PFSK-1 (cell line): ENCODE results near the gene IGFBPL1. TPM values are rescaled to one million over a fixed set of nuclear protein-coding genes. Genes with fewer than 3 reads are reported as not detected.

ENCODE experiments used
- FOXP2 ChIP-seq: optimal IDR thresholded peaks from 2 replicates; pipeline ENCODE3; 2011; ENCODE audit warnings: borderline replicate concordance, control low read depth, inconsistent platforms; ENCODE audit not compliant: insufficient read depth; ENCODE audit errors: extremely low read length, extremely low read depth
- POLR2AphosphoS5 ChIP-seq: IDR thresholded peaks from 2 replicates; pipeline ENCODE4 v1.6.1; 2012; ENCODE audit warnings: low read depth, mild to moderate bottlenecking, control low read depth, low read length, moderate library complexity
- SIN3A ChIP-seq: IDR thresholded peaks from 2 replicates; pipeline ENCODE4 v1.6.1; 2012; ENCODE audit warnings: mild to moderate bottlenecking, low read length, moderate library complexity, borderline replicate concordance; ENCODE audit not compliant: insufficient read depth
- TAF1 ChIP-seq: IDR thresholded peaks from 2 replicates; pipeline ENCODE4 v1.6.1; 2012; ENCODE audit warnings: low read length, control low read depth, borderline replicate concordance; ENCODE audit not compliant: insufficient read depth
- polyA plus RNA-seq: library from polyadenylated mRNA; unstranded; fragments of >200 nt; gene quantifications from one replicate; pipeline ENCODE4 v1.2.1, GENCODE V29; 2012; ENCODE audit warnings: low read depth, missing spikeins; ENCODE audit not compliant: insufficient read length
- TF ChIP-seq, protein P1 (sequence below), 2 experiments: IDR thresholded peaks; 2 replicates each; pipeline versions ENCODE4 v1.6.1 to v1.8.0; 2011 to 2012; ENCODE audit warnings: low read depth in 2 of 2, low read length in 2 of 2, control low read depth in 1 of 2, inconsistent platforms in 1 of 2, mild to moderate bottlenecking in 1 of 2, moderate library complexity in 1 of 2; ENCODE audit not compliant: insufficient read depth in 1 of 2

Gene IGFBPL1, protein sequence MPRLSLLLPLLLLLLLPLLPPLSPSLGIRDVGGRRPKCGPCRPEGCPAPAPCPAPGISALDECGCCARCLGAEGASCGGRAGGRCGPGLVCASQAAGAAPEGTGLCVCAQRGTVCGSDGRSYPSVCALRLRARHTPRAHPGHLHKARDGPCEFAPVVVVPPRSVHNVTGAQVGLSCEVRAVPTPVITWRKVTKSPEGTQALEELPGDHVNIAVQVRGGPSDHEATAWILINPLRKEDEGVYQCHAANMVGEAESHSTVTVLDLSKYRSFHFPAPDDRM
- polyA plus RNA-seq: not detected

DNA sequence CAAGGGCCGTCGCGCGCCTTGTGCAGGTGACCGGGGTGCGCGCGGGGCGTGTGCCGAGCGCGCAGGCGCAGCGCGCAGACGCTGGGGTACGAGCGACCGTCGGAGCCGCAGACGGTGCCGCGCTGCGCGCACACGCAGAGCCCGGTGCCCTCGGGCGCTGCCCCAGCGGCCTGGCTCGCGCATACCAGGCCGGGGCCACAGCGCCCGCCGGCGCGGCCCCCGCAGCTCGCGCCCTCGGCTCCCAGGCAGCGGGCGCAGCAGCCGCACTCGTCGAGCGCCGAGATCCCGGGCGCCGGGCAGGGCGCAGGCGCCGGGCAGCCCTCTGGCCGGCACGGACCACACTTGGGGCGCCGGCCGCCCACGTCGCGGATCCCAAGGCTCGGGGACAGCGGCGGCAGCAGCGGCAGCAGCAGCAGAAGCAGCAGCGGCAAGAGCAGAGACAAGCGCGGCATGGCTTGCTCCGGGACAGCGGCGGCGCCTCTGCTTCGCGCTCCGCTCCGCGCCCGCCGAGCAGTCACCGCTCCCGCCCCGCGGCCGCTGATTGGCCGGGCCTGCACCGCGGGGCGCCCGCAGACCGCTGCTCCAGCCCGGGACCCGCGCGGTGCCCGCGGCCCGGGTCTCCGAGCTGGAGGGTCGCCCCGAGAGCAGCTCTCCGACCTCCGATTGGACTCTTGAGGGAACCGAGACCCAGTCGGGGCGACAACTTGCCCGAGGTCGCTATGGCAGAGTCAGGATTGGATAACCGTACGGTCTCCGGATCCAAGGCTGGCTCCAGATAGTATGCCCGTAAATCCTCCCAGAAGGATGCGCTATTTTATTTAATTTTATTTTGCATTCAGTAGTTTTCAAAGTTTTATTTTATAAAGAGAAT, at the start of gene IGFBPL1:
Gene IGFBPL1 (minus strand): TSS at position 482 of the 871 bp plus-strand sequence. CDS start 30 bp downstream, at position 452.
- TF ChIP-seq POLR2AphosphoS5 (no peak), TAF1 (no peak), SIN3A (no peak), FOXP2 (no peak)
- TF ChIP-seq, protein P1, sequence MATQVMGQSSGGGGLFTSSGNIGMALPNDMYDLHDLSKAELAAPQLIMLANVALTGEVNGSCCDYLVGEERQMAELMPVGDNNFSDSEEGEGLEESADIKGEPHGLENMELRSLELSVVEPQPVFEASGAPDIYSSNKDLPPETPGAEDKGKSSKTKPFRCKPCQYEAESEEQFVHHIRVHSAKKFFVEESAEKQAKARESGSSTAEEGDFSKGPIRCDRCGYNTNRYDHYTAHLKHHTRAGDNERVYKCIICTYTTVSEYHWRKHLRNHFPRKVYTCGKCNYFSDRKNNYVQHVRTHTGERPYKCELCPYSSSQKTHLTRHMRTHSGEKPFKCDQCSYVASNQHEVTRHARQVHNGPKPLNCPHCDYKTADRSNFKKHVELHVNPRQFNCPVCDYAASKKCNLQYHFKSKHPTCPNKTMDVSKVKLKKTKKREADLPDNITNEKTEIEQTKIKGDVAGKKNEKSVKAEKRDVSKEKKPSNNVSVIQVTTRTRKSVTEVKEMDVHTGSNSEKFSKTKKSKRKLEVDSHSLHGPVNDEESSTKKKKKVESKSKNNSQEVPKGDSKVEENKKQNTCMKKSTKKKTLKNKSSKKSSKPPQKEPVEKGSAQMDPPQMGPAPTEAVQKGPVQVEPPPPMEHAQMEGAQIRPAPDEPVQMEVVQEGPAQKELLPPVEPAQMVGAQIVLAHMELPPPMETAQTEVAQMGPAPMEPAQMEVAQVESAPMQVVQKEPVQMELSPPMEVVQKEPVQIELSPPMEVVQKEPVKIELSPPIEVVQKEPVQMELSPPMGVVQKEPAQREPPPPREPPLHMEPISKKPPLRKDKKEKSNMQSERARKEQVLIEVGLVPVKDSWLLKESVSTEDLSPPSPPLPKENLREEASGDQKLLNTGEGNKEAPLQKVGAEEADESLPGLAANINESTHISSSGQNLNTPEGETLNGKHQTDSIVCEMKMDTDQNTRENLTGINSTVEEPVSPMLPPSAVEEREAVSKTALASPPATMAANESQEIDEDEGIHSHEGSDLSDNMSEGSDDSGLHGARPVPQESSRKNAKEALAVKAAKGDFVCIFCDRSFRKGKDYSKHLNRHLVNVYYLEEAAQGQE (IDR thresholded peaks at IDR 0.05; ENCODE audit: insufficient read depth in 1 of 2, low read depth in 2 of 2, low read length in 2 of 2): no peak

DNA sequence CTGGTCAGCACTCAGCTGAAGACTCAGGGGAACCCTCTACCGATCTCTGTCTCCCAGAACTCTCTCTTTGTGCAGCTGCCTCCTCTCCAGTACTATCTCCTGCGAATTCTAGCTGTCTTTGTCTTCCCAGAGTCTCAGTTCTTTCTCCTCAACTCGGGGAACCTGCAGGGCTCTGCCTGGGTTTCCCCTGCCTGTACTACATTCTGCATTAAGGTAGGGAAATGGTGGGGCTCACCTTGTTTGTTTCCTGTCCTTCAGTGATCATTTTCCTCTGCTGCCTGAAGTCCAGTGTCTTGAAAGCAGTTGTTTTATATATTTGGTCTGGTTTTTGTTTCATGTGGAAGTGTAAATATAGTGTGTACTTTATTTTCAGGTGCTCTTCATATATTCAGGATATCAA, 43.1 kb upstream of the IGFBPL1 start:
- no peak for TF ChIP-seq POLR2AphosphoS5
- TF ChIP-seq, protein P1 (IDR thresholded peaks at IDR 0.05; ENCODE audit: insufficient read depth in 1 of 2, low read depth in 2 of 2, low read length in 2 of 2): no peak
- TF ChIP-seq FOXP2: no peak
- TF ChIP-seq SIN3A: no peak
- no peak for TF ChIP-seq TAF1

DNA sequence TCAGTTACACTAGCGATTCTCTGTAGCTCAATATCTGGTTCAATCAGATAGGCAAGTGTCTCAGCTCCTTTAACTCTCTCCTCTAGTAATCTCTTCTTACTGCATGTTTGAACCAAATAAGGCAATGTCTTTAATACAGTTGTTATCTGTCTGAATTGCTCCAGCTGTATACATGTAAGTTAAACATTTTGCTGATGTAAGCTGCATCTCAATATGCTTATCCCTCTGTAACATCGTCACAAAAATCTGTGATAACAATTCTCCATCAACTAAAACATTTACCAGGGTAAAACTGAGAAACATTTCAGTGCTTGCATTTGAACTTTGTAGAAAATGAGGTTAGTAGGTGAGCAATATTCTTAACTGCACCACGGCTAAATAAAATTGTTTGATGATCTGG, 29.6 kb upstream of the IGFBPL1 start:
- TF ChIP-seq FOXP2: no peak
- TF ChIP-seq SIN3A: no peak
- TF ChIP-seq, protein P1 (IDR thresholded peaks at IDR 0.05; ENCODE audit: insufficient read depth in 1 of 2, low read depth in 2 of 2, low read length in 2 of 2): no peak
- TF ChIP-seq TAF1: no peak
- no peak for TF ChIP-seq POLR2AphosphoS5

DNA sequence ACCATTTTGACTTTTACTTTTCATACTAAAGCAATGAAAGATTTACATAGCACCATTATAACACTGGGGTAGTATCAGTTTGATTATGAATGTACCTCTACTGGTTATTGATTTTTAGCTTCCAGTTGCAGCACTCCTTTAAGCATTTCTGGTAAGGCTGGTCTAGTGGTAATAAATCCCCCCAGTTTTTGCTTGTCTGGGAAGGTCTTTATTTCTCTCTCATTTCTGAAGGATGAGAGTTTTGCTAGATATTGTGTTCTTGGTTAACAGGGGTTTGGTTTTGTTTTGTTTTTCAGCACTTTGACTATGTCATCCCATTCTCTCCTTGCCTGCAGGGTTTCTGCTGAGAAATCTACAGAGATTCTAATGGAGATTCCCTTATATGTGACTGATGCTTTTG, 26.9 kb upstream of the IGFBPL1 start:
- TF ChIP-seq, protein P1 (IDR thresholded peaks at IDR 0.05; ENCODE audit: insufficient read depth in 1 of 2, low read depth in 2 of 2, low read length in 2 of 2): no peak
- TF ChIP-seq POLR2AphosphoS5 (no peak), FOXP2 (no peak), SIN3A (no peak), TAF1 (no peak)
